ENCODE data around the gene SYT7.

Gene SYT7

GRCh38 chr11:61516191-61516590, 64.7 kb downstream of the SYT7 start:
- no peak for DNase-seq (ENCODE audit: low read depth in 3 of 3)

DNA sequence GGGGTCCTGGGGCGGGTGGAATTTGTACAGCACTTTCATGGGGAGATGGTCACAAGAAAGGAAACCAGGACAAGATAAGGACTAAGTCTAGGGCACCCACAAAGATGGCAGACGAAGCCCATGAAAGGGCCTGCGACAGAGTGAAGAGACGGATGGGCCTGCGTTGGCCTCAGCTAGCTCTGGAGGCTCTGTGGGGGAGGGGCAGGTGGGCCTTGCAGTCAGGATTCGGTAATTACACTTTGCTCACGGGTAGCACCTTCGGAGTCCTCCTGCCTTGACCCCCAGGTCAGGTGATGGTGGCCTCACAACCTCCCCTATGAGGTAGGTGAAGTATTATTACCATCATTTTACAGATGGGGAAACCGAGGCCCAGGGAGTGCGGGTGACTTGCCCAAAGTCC, 65.2 kb downstream of the SYT7 start:
- DNase-seq (ENCODE audit: low read depth in 3 of 3), result no peak

DNA sequence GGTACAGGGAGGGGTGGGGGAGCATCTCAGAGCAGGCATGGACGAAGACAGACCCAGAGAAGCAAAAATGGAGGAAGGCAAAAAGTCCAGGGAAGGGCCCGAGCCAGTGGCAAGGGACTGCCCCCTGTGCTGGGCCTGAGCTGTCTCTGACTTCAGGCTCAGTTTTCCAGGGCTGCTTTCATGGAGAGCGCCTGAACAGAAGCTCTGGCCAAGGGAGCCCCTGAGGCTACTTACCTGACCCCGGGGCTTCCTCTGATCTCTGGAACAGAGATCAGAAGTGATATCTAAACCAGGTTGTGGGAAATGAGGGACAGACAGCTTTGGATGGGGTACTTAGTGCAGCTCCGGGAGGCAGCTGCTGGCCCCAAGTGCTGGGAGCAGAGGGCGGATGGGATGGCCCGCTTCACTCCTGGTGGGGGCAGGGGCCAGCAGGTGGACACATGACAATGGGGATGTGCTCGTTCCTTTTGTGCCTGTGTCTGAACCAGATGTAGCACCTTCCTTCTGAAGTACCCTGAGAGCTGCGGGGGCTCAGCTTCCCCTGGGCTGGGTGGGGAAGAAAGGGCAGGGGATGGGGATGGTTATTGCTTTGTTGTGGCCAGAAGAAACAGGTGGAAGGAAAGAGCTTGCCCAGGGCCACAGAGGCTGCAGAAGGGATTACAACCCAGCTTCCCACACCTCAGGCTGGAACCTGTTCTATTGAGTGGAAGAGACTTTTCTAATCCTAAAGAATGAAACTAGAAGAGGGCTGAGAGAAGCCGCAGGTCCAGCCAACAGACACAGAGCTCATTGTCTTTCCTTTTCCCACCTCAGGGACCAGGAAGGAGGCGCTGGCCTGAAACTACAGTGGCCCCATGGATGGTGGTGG, 66.6 kb downstream of the SYT7 start:
- no peak for DNase-seq (ENCODE audit: low read depth in 3 of 3)

GRCh38 chr11:61513143-61513765, 67.6 kb downstream of the SYT7 start:
- DNase-seq (ENCODE audit: low read depth in 3 of 3), result no peak

GRCh38 chr11:61512435-61512834, 68.4 kb downstream of the SYT7 start:
- no peak for DNase-seq (ENCODE audit: low read depth in 3 of 3)

GRCh38 chr11:61511383-61511782, 69.5 kb downstream of the SYT7 start:
- no peak for DNase-seq (ENCODE audit: low read depth in 3 of 3)

DNA sequence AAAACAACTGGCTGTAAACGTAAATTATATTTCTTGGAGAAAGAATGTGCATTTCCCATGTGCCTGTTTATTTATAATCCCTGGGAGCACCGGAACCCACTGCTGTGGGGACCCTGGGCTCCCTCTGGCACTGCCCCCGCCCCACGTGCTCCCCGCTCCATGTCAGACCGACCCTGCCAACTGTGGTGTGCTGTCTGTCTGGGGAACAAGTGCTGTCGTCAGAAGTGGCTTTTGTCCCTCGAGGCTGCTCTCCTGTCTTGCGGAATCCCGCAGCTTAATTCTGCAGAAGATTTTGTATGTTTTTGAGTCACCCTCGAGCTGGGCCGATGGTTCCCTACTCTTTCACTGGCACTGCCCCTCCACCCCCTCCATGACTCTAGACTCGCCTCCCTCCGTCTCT, 69.9 kb downstream of the SYT7 start:
- DNase-seq (ENCODE audit: low read depth in 3 of 3), result no peak

DNA sequence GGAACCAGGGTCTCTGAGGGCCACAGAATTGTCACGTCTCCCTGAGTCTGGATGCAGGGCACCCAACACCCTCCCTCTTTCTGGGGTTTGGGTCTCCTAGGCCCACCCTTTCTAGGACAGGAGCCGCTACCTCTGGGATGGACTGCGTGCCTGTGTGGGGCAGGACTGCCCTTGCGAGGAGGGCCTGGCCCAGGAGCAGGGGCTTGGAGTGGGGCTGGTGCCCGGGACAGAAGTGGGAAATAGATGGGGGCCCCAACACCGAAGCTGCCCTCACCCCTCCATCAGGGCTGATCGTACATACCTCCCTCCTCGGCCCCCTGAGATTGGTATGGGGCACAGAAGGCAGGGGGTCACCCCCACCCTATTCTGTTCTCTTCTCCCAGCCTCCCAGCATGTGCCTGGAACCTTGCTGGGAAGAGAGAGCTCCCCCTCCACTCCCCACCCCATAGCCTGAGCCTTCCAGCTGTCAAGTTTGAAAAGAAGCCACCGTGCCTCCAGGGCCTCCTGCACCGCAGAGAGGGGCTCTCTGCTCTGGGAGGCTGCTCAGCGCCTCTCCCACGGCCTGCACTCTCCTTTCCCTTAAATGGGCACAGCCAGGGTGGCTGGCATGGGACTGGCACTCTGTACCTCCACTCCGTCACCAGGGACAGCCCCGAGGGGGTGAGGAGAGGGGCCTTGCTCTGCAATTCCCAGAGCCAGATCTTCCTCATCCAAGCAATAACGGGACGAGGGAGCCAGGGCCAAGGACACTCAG, 70.5 kb downstream of the SYT7 start:
- no peak for DNase-seq (ENCODE audit: low read depth in 3 of 3)

DNA sequence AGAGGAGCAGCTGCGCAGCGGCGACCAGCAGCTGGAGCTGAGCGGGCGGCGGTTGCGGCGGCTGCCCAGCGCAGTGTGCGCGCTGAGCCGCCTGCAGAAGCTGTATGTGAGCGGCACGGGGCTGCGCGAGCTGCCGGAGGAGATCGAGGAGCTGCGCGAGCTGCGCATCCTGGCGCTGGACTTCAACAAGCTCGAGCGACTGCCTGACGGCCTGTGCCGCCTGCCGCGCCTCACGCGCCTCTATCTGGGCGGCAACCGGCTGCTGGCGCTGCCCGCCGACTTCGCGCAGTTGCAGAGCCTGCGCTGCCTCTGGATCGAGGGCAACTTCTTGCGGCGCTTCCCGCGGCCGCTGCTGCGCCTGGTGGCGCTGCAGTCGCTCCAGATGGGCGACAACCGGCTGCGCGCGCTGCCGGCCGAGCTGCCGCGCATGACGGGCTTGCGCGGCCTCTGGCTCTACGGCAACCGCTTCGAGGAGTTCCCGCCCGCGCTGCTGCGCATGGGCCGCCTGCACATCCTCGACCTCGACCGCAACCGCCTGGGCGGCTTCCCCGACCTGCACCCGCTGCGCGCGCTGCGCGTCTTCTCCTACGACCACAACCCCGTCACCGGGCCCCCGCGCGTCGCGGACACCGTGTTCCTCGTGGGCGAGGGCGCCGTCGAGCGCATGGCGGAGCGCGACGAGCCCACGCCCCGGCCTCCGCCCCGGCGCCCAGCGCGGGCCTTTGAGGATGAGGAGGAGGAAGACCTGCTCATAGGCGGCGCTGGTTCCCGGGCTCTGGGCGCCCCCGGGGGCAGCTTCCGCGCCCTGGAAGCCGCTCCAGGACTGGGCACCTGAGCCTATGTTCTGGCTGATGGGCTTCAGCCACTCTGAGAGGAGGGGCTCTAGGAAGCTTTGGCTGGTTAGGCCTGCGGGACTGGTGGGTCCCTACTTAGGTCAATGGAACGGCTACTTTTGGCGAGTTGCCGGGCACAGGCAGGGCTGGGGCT, 71.5 kb downstream of the SYT7 start:
- DNase-seq (ENCODE audit: low read depth in 3 of 3), result peak; percentile 21 to 41 (median 21)

GRCh38 chr11:61507962-61508861, 72.7 kb downstream of the SYT7 start, which contains the start of gene LRRC10B:
LRRC10B (plus strand) TSS chr11:61508749; CDS start chr11:61508999, 250 bp downstream.
- peak in 1 of 3 experiments; percentile 21 for DNase-seq (ENCODE audit: low read depth in 3 of 3)

DNA sequence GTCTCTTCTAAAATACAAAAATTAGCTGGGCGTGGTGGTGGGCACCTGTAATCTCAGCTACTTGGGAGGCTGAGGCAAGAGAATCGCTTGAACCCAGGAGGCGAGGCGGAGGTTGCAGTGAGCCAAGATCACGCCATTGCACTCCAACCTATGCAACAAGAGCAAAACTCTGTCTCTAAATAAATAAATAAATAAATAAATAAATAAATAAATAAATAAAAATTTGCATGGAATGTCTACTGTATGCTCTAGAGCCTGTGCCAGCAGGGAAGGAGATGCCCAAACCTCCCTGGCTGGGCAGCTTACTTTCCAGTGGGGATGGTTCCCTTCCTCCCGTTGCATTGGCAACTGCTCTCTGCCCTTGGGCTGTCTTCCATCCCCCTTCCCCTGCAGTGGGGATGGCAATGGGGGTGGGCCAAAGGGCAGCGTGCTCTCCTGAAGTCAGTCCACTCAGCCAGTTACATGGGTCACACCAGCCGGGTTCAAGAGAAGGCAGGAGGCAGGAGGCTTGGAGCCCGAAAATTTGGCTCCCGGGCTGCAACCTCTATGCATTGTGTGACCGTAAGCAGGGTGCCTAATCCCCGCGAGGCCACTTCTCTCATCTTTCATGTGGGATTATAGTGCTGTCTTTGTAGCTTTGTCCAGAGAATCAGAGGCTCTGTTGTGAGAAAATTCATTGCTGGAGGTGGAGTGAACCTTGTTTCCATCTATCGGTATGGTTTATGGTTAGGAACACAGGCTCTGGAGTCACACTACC, 73.7 kb downstream of the SYT7 start:
- no peak for DNase-seq (ENCODE audit: low read depth in 3 of 3)

- DNase-seq (ENCODE audit: low read depth in 3 of 3), result no peak
Observed at GRCh38 chr11:61505640-61506155, 75.2 kb downstream of the SYT7 start.

- DNase-seq (ENCODE audit: low read depth in 3 of 3), result no peak
Observed at GRCh38 chr11:61505106-61505505, 75.8 kb downstream of the SYT7 start.

- no peak for DNase-seq (ENCODE audit: low read depth in 3 of 3)
Observed at GRCh38 chr11:61503135-61503770, 77.6 kb downstream of the SYT7 start.

DNA sequence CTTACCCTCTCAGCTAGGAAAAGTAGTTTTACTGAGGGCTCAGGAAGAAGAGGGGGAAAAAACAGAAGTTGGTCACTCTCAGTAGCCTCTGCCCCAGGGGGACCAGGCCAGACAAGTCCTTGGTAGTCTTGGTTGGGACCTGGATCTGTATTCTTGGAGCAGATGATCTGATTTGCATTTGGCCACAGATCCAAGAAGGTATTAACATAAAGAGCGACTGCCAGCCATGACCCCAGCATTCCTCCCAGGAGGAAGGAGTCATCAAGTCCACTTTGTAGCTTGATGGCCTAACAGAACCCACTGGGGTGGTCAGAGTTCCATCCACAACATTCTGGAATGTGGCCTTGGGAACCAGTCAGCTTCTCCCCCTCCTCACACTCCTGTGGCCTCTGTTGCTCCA, 78.4 kb downstream of the SYT7 start:
- no peak for DNase-seq (ENCODE audit: low read depth in 3 of 3)

DNA sequence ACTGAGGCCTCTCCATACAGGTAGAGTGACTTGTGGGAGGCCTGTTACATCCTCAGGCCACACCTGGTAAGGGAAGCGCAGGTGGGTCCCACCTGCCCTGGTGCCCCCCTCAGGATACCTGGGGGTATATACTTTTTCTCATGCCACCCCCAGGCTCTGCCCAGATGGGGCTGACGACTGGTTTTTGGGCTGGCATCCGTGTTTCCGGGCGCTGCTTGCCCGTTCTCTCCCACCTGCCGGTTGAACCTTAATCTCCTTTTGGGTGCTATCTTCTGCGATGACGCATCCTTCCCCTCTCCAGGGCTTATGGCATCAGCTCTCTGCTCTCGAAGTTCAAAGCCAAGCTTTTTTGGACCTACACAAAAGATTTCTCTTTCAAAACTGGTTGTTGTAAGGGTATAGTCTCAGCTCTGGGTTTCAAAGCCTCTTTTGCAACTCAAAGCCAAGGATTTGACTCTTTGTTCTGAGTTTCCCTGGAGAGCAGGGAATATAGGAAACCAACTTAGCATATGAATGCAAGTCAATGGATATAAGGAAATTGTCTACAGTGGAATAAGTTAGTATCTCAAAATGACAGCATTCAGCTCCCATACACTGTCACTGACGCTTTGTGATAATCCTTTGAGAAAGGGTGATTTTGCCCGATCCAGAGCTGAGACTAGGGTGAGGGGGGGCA, 80.9 kb downstream of the SYT7 start:
- no peak for DNase-seq (ENCODE audit: low read depth in 3 of 3)

- no peak for DNase-seq (ENCODE audit: low read depth in 3 of 3)
Observed at GRCh38 chr11:61498767-61499341, 82.0 kb downstream of the SYT7 start.

- no peak for DNase-seq (ENCODE audit: low read depth in 3 of 3)
Observed at GRCh38 chr11:61497876-61498275, 83.0 kb downstream of the SYT7 start.
